ENCODE data around the gene MBD3.
"Not testable (repeated sequence)": the region's sequence is repeated elsewhere in the genome, so short reads cannot be mapped to it uniquely, and the experiment has no call there.

Gene MBD3

DNA sequence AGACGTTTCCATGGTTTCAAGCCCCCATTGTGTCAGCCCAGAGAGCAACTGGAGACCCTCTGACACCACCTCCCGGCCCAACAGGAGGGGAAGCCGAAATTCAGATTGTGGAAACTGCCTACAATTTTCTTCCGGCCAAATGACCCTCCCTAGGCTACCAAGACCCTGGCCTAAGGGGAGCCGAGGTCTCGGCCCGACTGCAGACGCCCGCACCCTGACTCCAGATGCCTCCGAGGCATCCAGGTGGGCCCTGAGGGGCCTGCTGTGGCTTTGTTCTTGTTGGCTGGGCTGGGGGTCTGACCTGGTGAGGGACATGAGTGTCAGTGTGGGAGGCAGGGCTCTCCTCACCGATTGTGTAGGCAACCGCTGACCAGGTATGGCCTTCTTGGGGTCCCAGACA, 34.1 kb downstream of the MBD3 start:
- Mint-ChIP-seq H3K36me3 (ENCODE audit: low read depth) (no peaks in the 10 kb centered on the region), H3K9me3 (no peaks in the 10 kb centered on the region), H3K27ac (no peak overlapping the region), H3K4me1 (ENCODE audit: low read depth) (no peaks in the 10 kb centered on the region), H3K4me3 (no peak overlapping the region), H3K27me3 (ENCODE audit: low read depth) (no peaks in the 10 kb centered on the region)

GRCh38 chr19:1556390-1557070, 36.1 kb downstream of the MBD3 start:
- Mint-ChIP-seq H3K27ac (no peak overlapping the region), H3K9me3 (no peaks in the 10 kb centered on the region), H3K4me3 (no peak overlapping the region), H3K27me3 (ENCODE audit: low read depth) (no peaks in the 10 kb centered on the region), H3K36me3 (ENCODE audit: low read depth) (no peaks in the 10 kb centered on the region), H3K4me1 (ENCODE audit: low read depth) (no peaks in the 10 kb centered on the region)

DNA sequence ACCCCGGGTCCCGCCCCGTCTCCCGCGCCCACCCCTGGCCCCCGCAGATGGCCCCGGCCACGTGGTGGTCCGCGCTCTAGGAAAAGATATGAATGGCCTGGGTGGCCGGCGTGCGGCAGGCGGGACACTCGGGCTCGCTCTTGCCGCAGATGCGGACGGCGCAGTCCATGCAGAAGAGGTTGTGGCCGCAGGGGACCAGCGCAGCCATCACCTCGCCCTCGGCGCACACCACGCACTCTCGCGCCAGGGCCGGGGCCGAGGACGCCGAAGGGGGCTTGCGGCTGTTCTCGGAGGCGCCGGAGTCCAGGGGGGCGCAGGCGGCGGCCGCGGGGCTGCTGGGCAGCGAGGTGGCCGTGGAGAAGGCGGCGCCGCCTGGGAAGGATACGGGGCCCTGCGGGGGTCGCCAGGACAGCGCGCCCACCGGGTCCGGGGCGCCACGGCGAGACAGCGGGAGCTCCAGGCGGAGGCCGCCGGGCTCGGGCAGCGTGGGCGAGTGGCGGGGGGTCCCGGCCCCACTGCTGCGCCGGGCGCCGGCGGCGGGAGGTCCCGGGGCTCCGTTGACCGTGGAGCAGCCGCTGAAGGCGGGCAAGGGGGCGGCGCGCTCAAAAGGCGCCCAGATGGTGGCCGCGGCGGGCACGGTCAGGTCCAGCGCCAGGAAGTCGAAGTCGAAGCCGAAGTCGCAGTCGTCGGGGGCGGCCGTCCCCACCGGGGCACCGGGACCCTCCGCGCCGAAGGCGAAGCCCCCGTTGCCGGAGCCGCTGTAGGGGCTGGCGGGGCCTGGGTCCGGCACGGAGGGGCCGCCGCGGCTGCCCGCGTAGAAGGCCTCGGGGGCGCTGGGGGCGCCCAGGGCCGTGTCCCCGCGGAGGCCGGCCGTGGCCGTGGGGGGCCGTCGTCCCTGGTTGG, 36.9 kb downstream of the MBD3 start:
- H3K36me3 Mint-ChIP-seq (ENCODE audit: low read depth), result no peaks in the 10 kb centered on the region

DNA sequence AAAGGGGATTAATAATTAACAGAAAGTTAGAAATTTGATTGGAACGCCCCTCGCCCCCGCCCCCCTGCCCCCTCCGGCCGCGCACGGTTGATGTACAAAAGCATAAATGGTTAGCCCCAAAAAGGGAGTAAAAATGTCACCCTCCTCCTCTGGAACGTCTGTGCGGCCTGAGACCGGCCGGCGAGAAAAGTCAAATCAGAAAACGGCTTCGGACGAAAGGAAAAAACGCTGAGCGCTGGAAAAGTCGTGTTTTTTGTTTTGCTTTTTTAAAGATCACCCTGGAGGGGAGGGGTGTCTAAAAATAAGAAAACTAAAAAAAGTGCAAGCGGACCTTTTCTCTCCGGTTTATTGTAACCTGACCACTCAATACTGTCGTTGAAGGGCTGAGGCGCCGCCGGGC, 37.7 kb downstream of the MBD3 start:
- Mint-ChIP-seq H3K9me3 (no peaks in the 10 kb centered on the region), H3K27me3 (ENCODE audit: low read depth) (no peaks in the 10 kb centered on the region), H3K36me3 (ENCODE audit: low read depth) (no peaks in the 10 kb centered on the region), H3K27ac (no peak overlapping the region), H3K4me3 (no peak overlapping the region), H3K4me1 (ENCODE audit: low read depth) (no peaks in the 10 kb centered on the region)

More for the DNA sequence above, 36.9 kb downstream of the MBD3 start:
- Mint-ChIP-seq H3K9me3 (no peaks in the 10 kb centered on the region), H3K4me1 (ENCODE audit: low read depth) (no peaks in the 10 kb centered on the region), H3K27me3 (ENCODE audit: low read depth) (no peaks in the 10 kb centered on the region), H3K27ac (no peak overlapping the region), H3K4me3 (no peak overlapping the region)

DNA sequence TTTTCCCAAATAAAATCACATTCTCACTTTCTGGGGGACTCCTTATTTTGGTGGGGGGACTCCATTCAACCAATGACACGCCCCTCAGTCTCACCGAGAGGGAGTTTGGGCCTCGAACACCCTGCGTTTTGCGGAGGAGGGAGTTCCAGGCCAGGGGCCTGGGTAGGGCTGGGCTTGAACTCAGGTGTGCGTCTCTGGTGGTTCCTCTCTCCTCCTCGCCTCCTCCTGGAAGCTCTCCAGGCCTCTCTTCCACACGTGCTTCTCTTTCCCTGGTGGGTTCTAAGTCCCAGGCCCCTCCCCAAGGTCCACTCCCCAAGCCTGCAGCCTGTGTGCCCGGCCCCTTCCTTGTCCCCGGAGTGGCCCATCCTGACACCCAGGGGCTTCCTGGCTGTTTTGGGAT, 39.2 kb downstream of the MBD3 start:
- H3K27me3 Mint-ChIP-seq (ENCODE audit: low read depth), result peaks cover 3% of the 10 kb centered on the region
- no peak overlapping the region for H3K27ac Mint-ChIP-seq
- H3K4me3 Mint-ChIP-seq, result no peak overlapping the region
- H3K9me3 Mint-ChIP-seq, result no peaks in the 10 kb centered on the region
- H3K36me3 Mint-ChIP-seq (ENCODE audit: low read depth), result no peaks in the 10 kb centered on the region
- no peaks in the 10 kb centered on the region for H3K4me1 Mint-ChIP-seq (ENCODE audit: low read depth)

- peaks cover 7% of the 10 kb centered on the region for H3K27me3 Mint-ChIP-seq (ENCODE audit: low read depth)
- no peak overlapping the region for H3K27ac Mint-ChIP-seq
- H3K9me3 Mint-ChIP-seq, result no peaks in the 10 kb centered on the region
- H3K36me3 Mint-ChIP-seq (ENCODE audit: low read depth), result no peaks in the 10 kb centered on the region
- no peaks in the 10 kb centered on the region for H3K4me1 Mint-ChIP-seq (ENCODE audit: low read depth)
- H3K4me3 Mint-ChIP-seq, result no peak overlapping the region
These were observed 41.3 kb downstream of the MBD3 start for GRCh38 chr19:1551068-1552040.

DNA sequence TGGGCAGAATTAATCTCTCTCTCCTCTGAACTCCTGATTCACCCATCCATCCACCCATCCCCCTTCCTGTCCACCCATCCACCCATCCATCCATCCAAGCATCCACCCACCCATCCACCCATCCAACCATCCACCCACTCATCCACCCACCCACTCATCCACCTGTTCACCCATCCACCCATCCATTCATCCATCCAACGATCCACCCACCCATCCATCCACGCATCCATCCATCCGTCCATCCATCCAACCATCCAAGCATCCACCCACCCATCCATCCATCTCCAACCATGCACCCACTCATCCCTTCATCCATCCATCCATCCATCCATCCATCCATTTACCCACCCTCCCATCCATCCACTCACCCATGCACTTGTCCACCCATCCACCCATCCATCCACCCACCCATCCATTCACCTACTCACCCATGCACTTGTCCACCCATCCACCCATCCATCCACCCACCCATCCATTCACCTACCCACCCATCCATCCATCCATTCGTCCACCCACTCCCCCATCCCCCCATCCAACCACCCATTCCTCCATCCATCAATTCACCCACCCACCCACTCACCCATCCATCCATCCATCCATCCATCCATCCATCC, 43.2 kb downstream of the MBD3 start:
- Mint-ChIP-seq H3K4me1 (ENCODE audit: low read depth) (peaks cover 2% of the 10 kb centered on the region), H3K36me3 (ENCODE audit: low read depth) (no peaks in the 10 kb centered on the region), H3K9me3 (no peaks in the 10 kb centered on the region), H3K27ac (no peak overlapping the region), H3K27me3 (ENCODE audit: low read depth) (peaks cover 7% of the 10 kb centered on the region), H3K4me3 (no peak overlapping the region)

GRCh38 chr19:1540365-1540925, 52.2 kb downstream of the MBD3 start:
- H3K27ac Mint-ChIP-seq, result no peak overlapping the region
- H3K4me1 Mint-ChIP-seq (ENCODE audit: low read depth), result peaks cover under 1% of the 10 kb centered on the region
- H3K9me3 Mint-ChIP-seq, result no peaks in the 10 kb centered on the region
- no peaks in the 10 kb centered on the region for H3K36me3 Mint-ChIP-seq (ENCODE audit: low read depth)
- peaks cover 4% of the 10 kb centered on the region for H3K27me3 Mint-ChIP-seq (ENCODE audit: low read depth)
- no peak overlapping the region for H3K4me3 Mint-ChIP-seq

DNA sequence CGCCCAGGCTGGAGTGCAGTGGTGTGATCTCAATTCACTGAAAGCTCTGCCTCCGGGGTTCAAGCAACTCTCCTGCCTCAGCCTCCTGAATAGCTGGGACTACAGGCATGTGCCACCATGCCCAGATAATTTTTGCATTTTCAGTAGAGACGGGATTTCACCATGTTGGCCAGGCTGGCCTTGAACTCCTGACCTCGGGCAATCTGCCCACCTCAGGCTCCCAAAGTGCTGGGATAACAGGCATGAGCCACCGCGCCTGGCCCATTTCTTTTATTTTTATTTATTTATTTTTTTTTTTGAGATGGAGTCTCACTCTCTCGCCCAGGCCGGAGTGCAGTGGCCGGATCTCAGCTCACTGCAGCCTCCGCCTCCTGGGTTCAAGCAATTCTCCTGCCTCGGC, 52.9 kb downstream of the MBD3 start:
- not testable (repeated sequence) for H3K9me3 Mint-ChIP-seq; H3K27ac Mint-ChIP-seq; H3K4me1 Mint-ChIP-seq (ENCODE audit: low read depth); H3K27me3 Mint-ChIP-seq (ENCODE audit: low read depth); H3K4me3 Mint-ChIP-seq; H3K36me3 Mint-ChIP-seq (ENCODE audit: low read depth)

DNA sequence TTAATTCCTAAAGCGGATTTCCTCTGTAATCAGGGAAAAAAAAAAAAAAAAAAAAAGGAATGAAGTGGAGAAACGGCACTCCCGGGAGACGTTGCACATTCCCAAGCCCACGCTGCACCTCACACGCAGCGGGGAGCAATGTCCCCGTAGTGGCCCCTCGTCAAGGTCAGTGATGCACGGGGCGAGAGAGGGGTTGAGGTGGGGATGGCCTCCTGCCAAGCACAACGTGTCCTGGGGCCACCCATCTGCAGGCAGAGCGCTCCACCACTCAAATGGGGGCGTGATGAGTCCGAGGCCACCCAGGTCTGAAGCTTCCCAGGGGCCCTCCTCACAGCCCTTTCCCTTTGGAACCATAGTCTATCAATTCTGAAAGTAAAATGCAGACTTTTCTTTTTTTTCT, 53.7 kb downstream of the MBD3 start:
- Mint-ChIP-seq H3K4me3 (no peak overlapping the region), H3K27me3 (ENCODE audit: low read depth) (peaks cover 4% of the 10 kb centered on the region), H3K36me3 (ENCODE audit: low read depth) (no peaks in the 10 kb centered on the region), H3K9me3 (no peaks in the 10 kb centered on the region), H3K4me1 (ENCODE audit: low read depth) (no peaks in the 10 kb centered on the region), H3K27ac (no peak overlapping the region)

DNA sequence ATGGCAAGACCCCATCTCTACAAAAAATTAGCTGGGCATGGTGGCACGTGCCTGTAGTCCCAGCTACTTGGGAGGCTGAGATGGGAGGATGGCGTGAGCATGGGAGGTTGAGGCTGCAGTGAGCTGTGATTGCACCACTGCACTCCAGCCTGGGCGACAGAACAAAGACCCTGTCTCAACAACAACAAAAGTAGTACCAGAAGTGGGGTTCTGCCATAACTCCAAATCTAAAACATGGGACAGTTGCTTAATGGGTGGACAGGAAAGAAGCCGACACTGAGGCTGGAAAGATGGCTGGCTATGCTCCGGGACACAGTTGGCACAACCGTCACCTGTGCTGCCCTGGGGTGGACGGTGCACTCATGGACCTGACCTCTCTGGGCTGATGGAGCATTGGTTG, 57.0 kb downstream of the MBD3 start:
- H3K9me3 Mint-ChIP-seq; H3K27ac Mint-ChIP-seq; H3K36me3 Mint-ChIP-seq (ENCODE audit: low read depth); H3K4me3 Mint-ChIP-seq; H3K27me3 Mint-ChIP-seq (ENCODE audit: low read depth); H3K4me1 Mint-ChIP-seq (ENCODE audit: low read depth): not testable (repeated sequence)

DNA sequence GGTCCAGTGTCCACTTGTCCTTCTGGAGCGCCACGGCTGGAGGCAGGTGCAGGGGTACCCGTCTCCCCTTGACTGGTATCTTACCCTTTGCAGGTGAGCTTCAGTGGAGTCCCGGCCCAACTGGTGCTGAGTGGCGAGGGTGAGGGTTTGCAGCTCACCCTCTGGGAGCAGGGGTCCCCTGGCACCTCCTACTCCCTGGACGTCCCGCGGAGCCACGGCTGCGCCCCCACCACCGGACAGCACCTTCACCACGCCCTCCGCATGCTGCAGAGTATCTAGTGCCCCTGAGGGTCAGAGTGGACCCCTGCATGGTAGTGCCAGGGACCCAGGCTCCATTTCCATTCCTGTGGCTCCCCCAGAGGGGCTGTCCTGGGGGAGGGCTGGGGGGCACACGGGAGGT, 57.7 kb downstream of the MBD3 start:
- no peaks in the 10 kb centered on the region for H3K27me3 Mint-ChIP-seq (ENCODE audit: low read depth)
- H3K36me3 Mint-ChIP-seq (ENCODE audit: low read depth), result no peaks in the 10 kb centered on the region
- no peaks in the 10 kb centered on the region for H3K4me1 Mint-ChIP-seq (ENCODE audit: low read depth)
- H3K9me3 Mint-ChIP-seq, result no peaks in the 10 kb centered on the region
- no peak overlapping the region for H3K27ac Mint-ChIP-seq
- H3K4me3 Mint-ChIP-seq, result no peak overlapping the region

- no peaks in the 10 kb centered on the region for H3K27me3 Mint-ChIP-seq (ENCODE audit: low read depth)
These were observed 59.0 kb downstream of the MBD3 start for GRCh38 chr19:1533510-1534150.

More at GRCh38 chr19:1533510-1534150, 59.0 kb downstream of the MBD3 start:
- Mint-ChIP-seq H3K4me1 (ENCODE audit: low read depth) (no peaks in the 10 kb centered on the region), H3K9me3 (no peaks in the 10 kb centered on the region), H3K27ac (no peak overlapping the region), H3K36me3 (ENCODE audit: low read depth) (no peaks in the 10 kb centered on the region), H3K4me3 (no peak overlapping the region)
